ENCODE measurements around the gene PSPN.

GRCh38 chr19:6415591-6416190, 40.0 kb upstream of the PSPN start:
- TF ChIP-seq CTCF (IDR thresholded peaks at IDR 0.05; ENCODE audit: borderline replicate concordance, extremely low read depth, low read length, poor library complexity, severe bottlenecking) (no peak), EZH2 (IDR thresholded peaks at IDR 0.05; ENCODE audit: borderline replicate concordance, low read depth, low read length, severe bottlenecking) (no peak)

Measured in DND-41 (cell line).